WTC11 (cell line): ENCODE measurements around the gene ARHGAP10. TPM values are rescaled to one million over a fixed set of nuclear protein-coding genes. Genes with fewer than 3 reads are reported as not detected.

ENCODE experiments used
- ATAC-seq: fragments of 200-7000 bp; cut with Tn5 transposase; 2 replicates; pipeline ENCODE4 v1.10.0; 2021; ENCODE audit warnings: mild to moderate bottlenecking, moderate library complexity
- CTCF ChIA-PET: fragments of 300-600 bp; sonication (Branson Sonifier 250); formaldehyde crosslinking; loops from one replicate; lab custom pipeline; 2021; ENCODE audit warnings: antibody characterized with exemption; lab: Charles Lee
- POLR2A ChIA-PET: fragments of 350-600 bp; sonication (Branson Sonifier 250); formaldehyde crosslinking; loops from one replicate; lab custom pipeline; 2021; ENCODE audit warnings: antibody characterized with exemption; lab: Charles Lee
- DNase-seq: peaks from one replicate; pipeline ENCODE4 v3.0.0; 2021; ENCODE audit warnings: low spot score
- H3K27ac Mint-ChIP-seq: 2 replicates; pipeline ENCODE4 v1.8.0; 2021; ENCODE audit warnings: mixed read lengths
- H3K27me3 Mint-ChIP-seq: 2 replicates; pipeline ENCODE4 v1.8.0; 2021; ENCODE audit warnings: low read depth, mild to moderate bottlenecking, moderate library complexity, mixed read lengths
- H3K36me3 Mint-ChIP-seq: 2 replicates; pipeline ENCODE4 v1.8.0; 2021; ENCODE audit warnings: mixed read lengths
- H3K4me1 Mint-ChIP-seq: 2 replicates; pipeline ENCODE4 v1.8.0; 2022; ENCODE audit warnings: mixed read lengths
- H3K4me3 Mint-ChIP-seq: 2 replicates; pipeline ENCODE4 v1.8.0; 2021; ENCODE audit warnings: mild to moderate bottlenecking, moderate library complexity, mixed read lengths
- H3K9me3 Mint-ChIP-seq: 2 replicates; pipeline ENCODE4 v1.8.0; 2021; ENCODE audit warnings: mixed read lengths
- CDX4 ChIP-seq: fragments of 250-450 bp; sonication (Bioruptor Pico); IDR thresholded peaks from 2 replicates; pipeline ENCODE4 v1.9.0; 2021; ENCODE audit warnings: moderate library complexity, mild to moderate bottlenecking, inconsistent platforms, borderline replicate concordance
- CTCF ChIP-seq: fragments of 200-600 bp; IDR thresholded peaks from 2 replicates; pipeline ENCODE4 v1.8.0; 2022; ENCODE audit warnings: antibody characterized with exemption
- E2F1 ChIP-seq: sonication (generic); formaldehyde crosslinking; IDR thresholded peaks from 2 replicates; pipeline ENCODE4 v1.8.0; 2022; ENCODE audit warnings: mild to moderate bottlenecking, missing genetic modification reagents
- ERG ChIP-seq: fragments of 250-450 bp; sonication (Bioruptor Pico); IDR thresholded peaks from 2 replicates; pipeline ENCODE4 v1.8.0; 2021; ENCODE audit warnings: mild to moderate bottlenecking
- ESRRA ChIP-seq: sonication (generic); formaldehyde crosslinking; IDR thresholded peaks from 2 replicates; pipeline ENCODE4 v1.8.1; 2022; ENCODE audit warnings: mild to moderate bottlenecking, missing genetic modification reagents, borderline replicate concordance
- FOXP4 ChIP-seq: sonication (generic); formaldehyde crosslinking; IDR thresholded peaks from 2 replicates; pipeline ENCODE4 v1.8.0; 2022; ENCODE audit warnings: mild to moderate bottlenecking, missing genetic modification reagents
- GTF2I ChIP-seq: fragments of 250-450 bp; sonication (Bioruptor Pico); conservative IDR thresholded peaks from 2 replicates; pipeline ENCODE4 v1.4.0; 2021; ENCODE audit warnings: mild to moderate bottlenecking
- HMGA2 ChIP-seq: fragments of 250-450 bp; sonication (Bioruptor Pico); IDR thresholded peaks from 2 replicates; pipeline ENCODE4 v1.4.0; 2021; ENCODE audit warnings: mild to moderate bottlenecking, moderate library complexity
- IRF2 ChIP-seq: sonication (generic); formaldehyde crosslinking; IDR thresholded peaks from 2 replicates; pipeline ENCODE4 v1.8.0; 2022; ENCODE audit warnings: low read depth, missing genetic modification reagents, borderline replicate concordance
- JUN ChIP-seq: sonication (generic); formaldehyde crosslinking; IDR thresholded peaks from 2 replicates; pipeline ENCODE4 v1.8.0; 2023; ENCODE audit warnings: mild to moderate bottlenecking, missing genetic modification reagents
- MLX ChIP-seq: sonication (generic); formaldehyde crosslinking; IDR thresholded peaks from 2 replicates; pipeline ENCODE4 v1.8.1; 2023; ENCODE audit warnings: mild to moderate bottlenecking, missing genetic modification reagents, moderate library complexity
- MYBL2 ChIP-seq: sonication (generic); formaldehyde crosslinking; IDR thresholded peaks from 2 replicates; pipeline ENCODE4 v1.8.1; 2023; ENCODE audit warnings: mild to moderate bottlenecking, moderate library complexity, missing genetic modification reagents
- NFATC4 ChIP-seq: fragments of 250-450 bp; sonication (Bioruptor Pico); IDR thresholded peaks from 2 replicates; pipeline ENCODE4 v1.9.0; 2021; ENCODE audit warnings: mild to moderate bottlenecking
- NFYB ChIP-seq: sonication (generic); formaldehyde crosslinking; conservative IDR thresholded peaks from 2 replicates; pipeline ENCODE4 v1.8.0; 2022; ENCODE audit warnings: low read depth, missing genetic modification reagents
- PREB ChIP-seq: sonication (generic); formaldehyde crosslinking; IDR thresholded peaks from 2 replicates; pipeline ENCODE4 v1.8.1; 2022; ENCODE audit warnings: mild to moderate bottlenecking, missing genetic modification reagents, moderate library complexity, borderline replicate concordance
- PRRX2 ChIP-seq: fragments of 250-450 bp; sonication (Bioruptor Pico); IDR thresholded peaks from 2 replicates; pipeline ENCODE4 v1.8.0; 2021; ENCODE audit warnings: mild to moderate bottlenecking
- TEAD1 ChIP-seq: sonication (generic); formaldehyde crosslinking; IDR thresholded peaks from 2 replicates; pipeline ENCODE4 v1.8.0; 2022; ENCODE audit warnings: mild to moderate bottlenecking, missing genetic modification reagents
- TP53 ChIP-seq: sonication (generic); formaldehyde crosslinking; IDR thresholded peaks from 2 replicates; pipeline ENCODE4 v1.8.1; 2023; ENCODE audit warnings: mild to moderate bottlenecking, missing genetic modification reagents
- ZMAT4 ChIP-seq: fragments of 250-450 bp; sonication (Bioruptor Pico); IDR thresholded peaks from 2 replicates; pipeline ENCODE4 v1.9.0; 2021; ENCODE audit warnings: mild to moderate bottlenecking
- total RNA-seq: library from RNA; stranded (reverse); gene quantifications from 3 replicates; pipeline ENCODE4 v1.2.3, GENCODE V29; 2021

ARHGAP10 gene
- total RNA-seq, 1 experiment from 2014 or later: 9.6 TPM

- Mint-ChIP-seq H3K4me3 (no peak overlapping the region), H3K36me3 (peaks cover 17% of the 10 kb centered on the region), H3K4me1 (peaks cover 28% of the 10 kb centered on the region), H3K27ac (no peak overlapping the region), H3K27me3 (0 out of 2 replicates have a peak, but pooled peaks cover under 1% of the 10 kb centered on the region), H3K9me3 (peaks cover 12% of the 10 kb centered on the region)
- DNase-seq (no peak), ATAC-seq (no peak)
- CTCF ChIA-PET: no interaction called here
- TF ChIP-seq MYBL2 (CRISPR knock-in tag): no peak
- TF ChIP-seq PRRX2 (CRISPR knock-in tag): no peak
- no peak for TF ChIP-seq FOXP4 (CRISPR knock-in tag)
- TF ChIP-seq NFATC4: no peak
- no peak for TF ChIP-seq TEAD1
- TF ChIP-seq JUN (CRISPR knock-in tag): no peak
- TF ChIP-seq E2F1 (CRISPR knock-in tag): no peak
- no peak for TF ChIP-seq IRF2
- TF ChIP-seq ESRRA (CRISPR knock-in tag): no peak
- no peak for TF ChIP-seq ZMAT4 (CRISPR knock-in tag)
- TF ChIP-seq CTCF: no peak
- TF ChIP-seq NFYB (CRISPR knock-in tag): no peak
- TF ChIP-seq GTF2I (CRISPR knock-in tag): no peak
- no peak for TF ChIP-seq ERG (CRISPR knock-in tag)
- TF ChIP-seq HMGA2 (CRISPR knock-in tag): no peak
- POLR2A ChIA-PET: interaction anchor here (0.5 kb wide), 1 partner anchor 374 kb away, joined by 3 read pairs; no protein-coding TSS in a partner anchor
Observed at GRCh38 chr4:148069086-148069894, 337.4 kb downstream of the ARHGAP10 start.

- no peak overlapping the region for H3K4me3 Mint-ChIP-seq
- peaks cover 27% of the 10 kb centered on the region for H3K4me1 Mint-ChIP-seq
- CTCF ChIA-PET: no interaction called here
- no peak for TF ChIP-seq TP53
- no peak for TF ChIP-seq PREB (CRISPR knock-in tag)
- no peak for TF ChIP-seq MLX (CRISPR knock-in tag)
- TF ChIP-seq CDX4 (CRISPR knock-in tag): no peak
- H3K9me3 Mint-ChIP-seq: peaks cover 18% of the 10 kb centered on the region
- DNase-seq (no peak), ATAC-seq (no peak)
- POLR2A ChIA-PET: no interaction called here
- peaks cover 4% of the 10 kb centered on the region; the same call in 1 of the 2 replicates for H3K27me3 Mint-ChIP-seq
- peaks cover 23% of the 10 kb centered on the region for H3K36me3 Mint-ChIP-seq
- H3K27ac Mint-ChIP-seq: no peak overlapping the region
Observed at GRCh38 chr4:148069895-148070178, 337.9 kb downstream of the ARHGAP10 start.
